ENCODE data around the gene LRRC27.

Gene LRRC27

GRCh38 chr10:132427006-132427771 is 95.2 kb downstream of the LRRC27 start:
- DNase-seq (ENCODE audit: low spot score) = no peak

- DNase-seq (ENCODE audit: low spot score) = no peak
These were observed 96.0 kb downstream of the LRRC27 start for GRCh38 chr10:132427939-132428367.

- no peak for DNase-seq (ENCODE audit: low spot score)
These were observed 96.5 kb downstream of the LRRC27 start for GRCh38 chr10:132428486-132428995.

Measured in iPS-NIHi11 (cell line).